Uterus (tissue), 2 donors: ENCODE results near the gene FTH1.

Source experiments
- POLR2A ChIP-seq, 2 donors: fragments of 450-650 bp; IDR thresholded peaks; one replicate each; pipeline ENCODE4 v1.6.1; 2016; ENCODE audit warnings: antibody characterized with exemption in 2 of 2, mild to moderate bottlenecking in 1 of 2, moderate library complexity in 1 of 2
- TF ChIP-seq, protein P1 (sequence below), 4 experiments: fragments of 200-600 bp in 2 of 4; fragments of 450-650 bp in 2 of 4; sonication (generic) in 2 of 4; IDR thresholded peaks; one replicate each; pipeline ENCODE4 v1.5.1; 2016 to 2019; ENCODE audit warnings: antibody characterized with exemption in 4 of 4, mild to moderate bottlenecking in 2 of 4, moderate library complexity in 1 of 4

DNA sequence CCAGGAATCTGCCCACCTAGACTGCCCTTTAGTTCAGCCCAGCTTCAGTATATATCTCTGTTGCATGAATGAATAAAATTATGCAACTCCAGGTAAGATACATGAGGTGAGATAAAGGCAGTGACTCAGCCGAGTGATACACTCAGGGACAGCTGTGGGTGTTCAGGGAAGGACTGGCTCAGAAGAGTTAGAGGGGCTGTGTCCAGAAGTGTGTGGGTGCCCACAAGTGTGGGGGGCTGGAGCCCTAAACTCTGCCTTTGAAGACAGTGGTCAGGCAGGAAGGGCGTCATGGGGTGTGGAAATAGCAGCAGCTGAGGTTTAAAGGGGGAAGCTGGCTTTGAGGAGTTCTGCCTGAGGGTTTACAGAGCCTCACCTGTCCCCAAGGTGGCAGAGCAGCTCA lies 8.3 kb downstream of the FTH1 start:
- TF ChIP-seq, protein P1, sequence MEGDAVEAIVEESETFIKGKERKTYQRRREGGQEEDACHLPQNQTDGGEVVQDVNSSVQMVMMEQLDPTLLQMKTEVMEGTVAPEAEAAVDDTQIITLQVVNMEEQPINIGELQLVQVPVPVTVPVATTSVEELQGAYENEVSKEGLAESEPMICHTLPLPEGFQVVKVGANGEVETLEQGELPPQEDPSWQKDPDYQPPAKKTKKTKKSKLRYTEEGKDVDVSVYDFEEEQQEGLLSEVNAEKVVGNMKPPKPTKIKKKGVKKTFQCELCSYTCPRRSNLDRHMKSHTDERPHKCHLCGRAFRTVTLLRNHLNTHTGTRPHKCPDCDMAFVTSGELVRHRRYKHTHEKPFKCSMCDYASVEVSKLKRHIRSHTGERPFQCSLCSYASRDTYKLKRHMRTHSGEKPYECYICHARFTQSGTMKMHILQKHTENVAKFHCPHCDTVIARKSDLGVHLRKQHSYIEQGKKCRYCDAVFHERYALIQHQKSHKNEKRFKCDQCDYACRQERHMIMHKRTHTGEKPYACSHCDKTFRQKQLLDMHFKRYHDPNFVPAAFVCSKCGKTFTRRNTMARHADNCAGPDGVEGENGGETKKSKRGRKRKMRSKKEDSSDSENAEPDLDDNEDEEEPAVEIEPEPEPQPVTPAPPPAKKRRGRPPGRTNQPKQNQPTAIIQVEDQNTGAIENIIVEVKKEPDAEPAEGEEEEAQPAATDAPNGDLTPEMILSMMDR (IDR thresholded peaks at IDR 0.05): no peak
- no peak for TF ChIP-seq POLR2A (IDR thresholded peaks at IDR 0.05)
